HepG2 (cell line): Measurements from ENCODE around the gene DHCR7.

Experiments used
- ARNT ChIP-seq: fragments of 450-650 bp; IDR thresholded peaks from 2 replicates; pipeline ENCODE4 v1.6.1; 2017
- CEBPB ChIP-seq: IDR thresholded peaks from 2 replicates; pipeline ENCODE4 v1.6.1; 2011; ENCODE audit warnings: low read depth, low read length, improper control_type of control experiment, borderline replicate concordance
- CREM ChIP-seq, 2 experiments: sonication (generic) in 1 of 2; formaldehyde crosslinking in 1 of 2; IDR thresholded peaks; 2 replicates each; pipeline versions ENCODE4 v1.4.0 to v1.6.1; 2016 to 2020; ENCODE audit warnings: antibody characterized with exemption in 1 of 2, mild to moderate bottlenecking in 1 of 2, missing genetic modification reagents in 1 of 2
- GPBP1L1 ChIP-seq: sonication (generic); formaldehyde crosslinking; IDR thresholded peaks from 2 replicates; pipeline ENCODE4 v1.5.0; 2020; ENCODE audit warnings: mild to moderate bottlenecking, missing genetic modification reagents
- MAFK ChIP-seq, 2 experiments: IDR thresholded peaks in 1 of 2; conservative IDR thresholded peaks in 1 of 2; 2 replicates each; pipeline ENCODE4 v1.6.1; 2011; ENCODE audit warnings: improper control_type of control experiment in 2 of 2, low read length in 2 of 2
- POLR2A ChIP-seq, 2 experiments: IDR thresholded peaks; 2 replicates each; pipeline ENCODE4 v1.6.1; 2011; ENCODE audit warnings: low read depth in 2 of 2, low read length in 2 of 2, mild to moderate bottlenecking in 1 of 2, moderate library complexity in 1 of 2; ENCODE audit not compliant: insufficient read depth in 1 of 2
- POLR2AphosphoS5 ChIP-seq: IDR thresholded peaks from 2 replicates; pipeline ENCODE4 v1.6.1; 2012; ENCODE audit warnings: low read depth, low read length
- SP140L ChIP-seq: sonication (generic); formaldehyde crosslinking; IDR thresholded peaks from 2 replicates; pipeline ENCODE4 v1.4.0; 2020; ENCODE audit warnings: missing genetic modification reagents, borderline replicate concordance
- TFE3 ChIP-seq: IDR thresholded peaks from 2 replicates; pipeline ENCODE4 v1.6.1; 2016
- ZNF431 ChIP-seq: sonication (generic); formaldehyde crosslinking; IDR thresholded peaks from 2 replicates; pipeline ENCODE4 v1.9.0; 2022; ENCODE audit warnings: missing genetic modification reagents, low read depth, mild to moderate bottlenecking, borderline replicate concordance
- ZNF598 ChIP-seq: sonication (generic); formaldehyde crosslinking; IDR thresholded peaks from 2 replicates; pipeline ENCODE4 v1.5.1; 2020; ENCODE audit warnings: mild to moderate bottlenecking, missing genetic modification reagents, borderline replicate concordance
- ZNF749 ChIP-seq: sonication (generic); formaldehyde crosslinking; IDR thresholded peaks from 2 replicates; pipeline ENCODE4 v1.8.0; 2022; ENCODE audit warnings: mild to moderate bottlenecking, missing genetic modification reagents, moderate library complexity, borderline replicate concordance

GRCh38 chr11:71496421-71496820 is 48.2 kb upstream of the DHCR7 start:
- no peak for TF ChIP-seq CEBPB
- TF ChIP-seq GPBP1L1 (CRISPR knock-in tag) = no peak
- no peak for TF ChIP-seq TFE3 (CRISPR knock-in tag)
- no peak for TF ChIP-seq ZNF598
- no peak for TF ChIP-seq POLR2A (IDR thresholded peaks at IDR 0.05; ENCODE audit: insufficient read depth in 1 of 2, low read depth in 2 of 2, low read length in 2 of 2)
- no peak for TF ChIP-seq MAFK (conservative IDR thresholded peaks at IDR 0.05 in 1 of 2, IDR thresholded peaks at IDR 0.05 in 1 of 2; ENCODE audit: low read length in 2 of 2)
- no peak for TF ChIP-seq SP140L (CRISPR knock-in tag)
- no peak for TF ChIP-seq CREM (IDR thresholded peaks at IDR 0.05)
- TF ChIP-seq CREM (CRISPR knock-in tag; IDR thresholded peaks at IDR 0.05) = no peak
- TF ChIP-seq ZNF749 = no peak
- no peak for TF ChIP-seq ARNT
- no peak for TF ChIP-seq ZNF431 (CRISPR knock-in tag)
- no peak for TF ChIP-seq POLR2AphosphoS5
